HG03025 (cell line): ENCODE measurements around the gene RARRES2.
"Not testable (repeated sequence)": the region's sequence is repeated elsewhere in the genome, so short reads cannot be mapped to it uniquely, and the experiment has no call there.

Source experiments
- ATAC-seq: cut with Tn5 transposase; IDR thresholded peaks from one replicate; pipeline ENCODE4 v1.9.1; 2021; ENCODE audit warnings: mild to moderate bottlenecking, moderate library complexity; ENCODE audit not compliant: unreplicated experiment, low FRiP score

RARRES2 gene

GRCh38 chr7:150341263-150342120 is at the start of gene RARRES2:
RARRES2 (minus strand) TSS chr7:150341629; CDS start chr7:150340609, 1,020 bp downstream.
- no peak for ATAC-seq

- no peak for ATAC-seq
Observed at GRCh38 chr7:150390205-150390604, 48.8 kb upstream of the RARRES2 start.

- no peak for ATAC-seq
Observed at GRCh38 chr7:150389532-150389816, 48.0 kb upstream of the RARRES2 start.

DNA sequence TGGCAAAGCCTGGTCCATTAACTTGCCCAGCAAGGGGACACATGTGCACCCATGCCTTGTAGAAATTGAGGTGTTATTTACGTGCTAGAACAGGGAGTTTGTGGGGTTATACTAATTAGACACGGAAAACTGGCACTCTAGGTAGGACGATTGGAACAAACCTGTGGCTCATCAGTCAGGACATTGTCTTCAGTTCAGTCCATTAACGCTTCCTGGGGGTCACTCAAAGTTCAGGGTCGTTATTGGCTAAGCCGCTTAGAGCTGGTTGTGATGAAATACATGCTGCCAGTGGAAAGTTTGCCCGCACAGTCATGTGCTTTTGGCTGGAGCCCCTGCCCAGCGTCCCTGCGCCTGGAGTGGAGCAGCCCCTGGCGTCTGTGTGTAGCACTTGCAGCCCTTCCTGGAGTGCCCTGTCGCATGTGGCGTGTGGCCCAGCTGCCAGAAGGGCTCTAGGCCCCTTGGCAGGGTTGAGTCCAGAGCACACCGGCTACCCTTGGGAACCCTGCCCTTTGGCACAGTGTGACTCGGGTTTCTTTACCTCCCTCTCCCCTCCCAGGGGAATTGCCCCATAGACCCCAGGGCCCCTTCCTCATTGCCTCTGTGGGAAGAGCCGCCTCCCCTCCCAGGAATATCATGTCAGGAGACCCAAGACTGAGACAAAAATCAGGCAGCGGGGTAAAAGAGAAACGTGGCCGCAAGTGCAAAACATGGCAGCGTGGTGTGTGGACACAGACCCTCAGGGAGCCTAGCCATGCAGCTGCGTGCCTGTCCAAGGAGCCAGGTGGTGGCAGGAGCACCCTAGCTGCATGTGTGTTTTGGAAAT is 47.5 kb upstream of the RARRES2 start:
- ATAC-seq: no peak

DNA sequence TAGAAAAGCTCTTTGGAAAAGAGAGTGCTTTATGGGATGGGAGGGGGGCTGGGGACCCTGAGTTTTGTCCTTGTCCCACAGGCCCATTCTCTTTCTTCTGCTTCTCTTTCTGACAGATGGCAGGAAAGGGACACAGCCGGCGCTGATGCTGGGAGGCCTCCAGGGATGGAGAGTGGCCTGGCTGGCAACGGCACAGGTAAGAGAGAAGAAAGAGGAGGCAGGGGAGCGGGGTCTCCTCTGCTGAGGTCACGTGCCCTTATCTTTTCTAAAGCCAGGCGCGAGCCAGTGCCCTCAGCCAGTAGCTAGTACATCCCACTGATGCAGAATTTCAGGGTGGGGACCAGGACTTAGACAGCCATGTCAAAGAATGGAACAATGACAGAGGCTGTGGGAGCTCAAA is 46.9 kb upstream of the RARRES2 start:
- ATAC-seq: no peak

- not testable (repeated sequence) for ATAC-seq
Observed at GRCh38 chr7:150385884-150386283, 44.5 kb upstream of the RARRES2 start.

DNA sequence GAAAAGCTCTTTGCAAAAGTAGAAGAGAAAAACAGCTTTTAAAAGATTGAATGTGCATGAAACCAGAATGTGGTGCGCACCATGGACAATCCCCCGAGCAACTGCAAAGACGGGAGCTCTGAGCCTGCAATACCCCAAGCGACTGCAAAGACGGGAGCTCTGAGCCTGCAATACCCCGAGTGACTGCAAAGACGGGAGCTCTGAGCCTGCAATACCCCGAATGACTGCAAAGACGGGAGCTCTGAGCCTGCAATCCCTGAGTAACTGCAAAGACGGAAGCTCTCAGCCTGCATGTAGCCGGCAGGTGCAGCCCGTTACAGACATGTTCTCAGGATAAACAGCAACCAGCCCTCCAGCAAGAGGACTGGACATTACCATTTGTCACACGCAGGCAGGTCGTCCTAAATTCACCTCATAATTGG is 43.9 kb upstream of the RARRES2 start:
- no peak for ATAC-seq

- ATAC-seq: no peak
Observed at GRCh38 chr7:150384406-150385301, 43.2 kb upstream of the RARRES2 start.

- no peak for ATAC-seq
Observed at GRCh38 chr7:150383710-150384397, 42.4 kb upstream of the RARRES2 start.

DNA sequence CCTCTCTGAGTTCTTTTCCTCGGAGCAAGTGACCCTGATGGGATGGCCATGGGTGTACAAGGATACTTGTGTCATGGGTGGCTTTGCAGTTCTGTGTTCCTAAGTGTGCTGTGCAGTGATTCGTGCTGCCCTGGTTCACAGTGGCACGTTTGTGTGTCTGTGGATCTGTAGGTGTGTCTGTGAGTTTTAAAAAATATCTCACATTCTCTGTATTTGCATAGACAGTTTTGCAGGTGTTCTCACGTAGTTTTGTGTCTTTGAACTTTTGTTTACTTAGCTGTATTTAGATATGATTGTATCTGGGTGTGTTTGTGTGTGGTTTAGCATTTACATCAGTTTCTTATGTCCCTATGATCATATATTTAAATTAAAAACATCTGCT is 41.4 kb upstream of the RARRES2 start:
- no peak for ATAC-seq

- ATAC-seq: no peak
Observed at GRCh38 chr7:150382123-150382843, 40.9 kb upstream of the RARRES2 start.

DNA sequence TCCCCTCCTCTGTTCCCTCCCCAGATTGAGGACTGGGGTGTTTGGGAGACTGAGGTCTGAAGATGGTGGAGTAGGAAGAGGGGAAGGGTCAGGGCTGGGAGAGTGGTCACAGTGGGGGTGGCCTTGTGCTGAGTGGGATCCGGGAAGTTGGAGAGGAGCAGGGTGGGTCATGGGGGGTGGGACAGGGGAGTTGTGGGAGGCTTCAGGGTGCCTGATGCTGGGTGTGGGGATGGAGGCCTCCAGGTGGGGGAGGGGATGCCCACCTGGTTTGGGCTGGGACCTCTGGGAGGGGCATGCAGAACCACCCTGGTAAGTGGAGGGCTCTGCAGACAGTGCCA is 40.3 kb upstream of the RARRES2 start:
- no peak for ATAC-seq

- no peak for ATAC-seq
Observed at GRCh38 chr7:150381096-150381495, 39.7 kb upstream of the RARRES2 start.

DNA sequence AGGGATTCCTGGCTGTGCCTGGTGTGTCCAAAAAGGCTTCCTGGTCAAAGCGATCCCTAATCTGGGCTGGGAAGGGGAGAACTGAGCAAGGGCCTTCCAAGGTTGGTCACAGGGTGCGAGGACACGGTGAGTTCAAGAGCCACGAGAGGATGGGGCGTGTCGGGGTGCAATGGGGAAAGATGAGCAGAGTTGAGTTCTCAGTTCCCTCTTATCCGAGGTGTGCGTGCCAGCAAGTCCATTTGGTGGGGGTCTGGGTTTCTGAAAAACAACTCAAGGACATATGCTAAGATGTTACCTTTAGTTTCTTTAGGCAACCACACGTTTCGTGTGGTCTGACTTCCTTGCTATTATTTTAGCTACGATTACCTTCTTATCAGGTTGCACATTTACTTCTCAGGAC is 39.0 kb upstream of the RARRES2 start:
- peak; percentile 17 for ATAC-seq

DNA sequence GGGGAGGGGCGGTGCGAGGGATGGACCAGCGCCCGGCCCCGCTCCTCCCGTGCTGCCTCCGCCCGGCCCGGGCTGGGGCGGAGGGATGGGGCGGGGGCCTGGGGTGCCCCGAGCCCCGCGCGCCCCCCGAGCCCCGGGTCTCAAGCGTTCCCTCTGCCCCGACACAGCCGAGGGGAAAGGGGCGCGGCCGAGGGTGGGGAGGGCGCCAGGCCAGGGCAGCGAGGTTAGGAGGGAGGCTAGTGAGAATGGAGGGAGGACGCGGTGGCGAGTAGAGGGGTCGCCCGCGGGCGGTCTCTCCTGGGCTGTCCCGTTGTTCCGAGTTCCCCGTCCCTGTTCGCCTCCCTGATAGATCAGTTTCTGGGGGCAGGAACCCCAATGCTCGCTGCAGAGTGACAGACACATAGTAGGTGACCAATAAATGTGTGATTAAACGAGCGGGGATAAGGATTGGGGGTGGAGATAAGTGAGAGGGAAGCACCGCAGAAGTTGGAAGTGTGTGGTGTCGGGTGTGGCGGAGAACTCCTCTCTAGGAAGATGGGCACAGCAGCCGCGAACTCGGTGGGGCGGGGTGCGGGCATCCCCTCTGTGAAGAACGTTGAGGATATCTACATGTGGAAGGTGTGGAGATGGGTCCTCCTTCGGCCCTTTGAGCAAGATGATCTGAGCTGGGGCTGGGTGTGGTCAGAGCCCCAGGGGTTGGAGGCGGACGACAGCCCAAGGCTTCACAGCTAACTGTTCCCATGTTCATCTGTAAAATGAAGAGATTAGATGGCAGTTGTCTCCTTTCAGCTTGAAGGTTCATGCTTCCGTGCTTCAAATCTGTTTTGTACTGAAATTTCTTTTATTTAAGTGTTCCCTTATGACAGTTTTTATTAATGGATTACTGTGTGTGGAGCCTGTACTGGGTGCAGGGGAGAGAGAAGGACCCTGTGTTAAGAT is 38.3 kb upstream of the RARRES2 start:
- peak; percentile 26 for ATAC-seq

DNA sequence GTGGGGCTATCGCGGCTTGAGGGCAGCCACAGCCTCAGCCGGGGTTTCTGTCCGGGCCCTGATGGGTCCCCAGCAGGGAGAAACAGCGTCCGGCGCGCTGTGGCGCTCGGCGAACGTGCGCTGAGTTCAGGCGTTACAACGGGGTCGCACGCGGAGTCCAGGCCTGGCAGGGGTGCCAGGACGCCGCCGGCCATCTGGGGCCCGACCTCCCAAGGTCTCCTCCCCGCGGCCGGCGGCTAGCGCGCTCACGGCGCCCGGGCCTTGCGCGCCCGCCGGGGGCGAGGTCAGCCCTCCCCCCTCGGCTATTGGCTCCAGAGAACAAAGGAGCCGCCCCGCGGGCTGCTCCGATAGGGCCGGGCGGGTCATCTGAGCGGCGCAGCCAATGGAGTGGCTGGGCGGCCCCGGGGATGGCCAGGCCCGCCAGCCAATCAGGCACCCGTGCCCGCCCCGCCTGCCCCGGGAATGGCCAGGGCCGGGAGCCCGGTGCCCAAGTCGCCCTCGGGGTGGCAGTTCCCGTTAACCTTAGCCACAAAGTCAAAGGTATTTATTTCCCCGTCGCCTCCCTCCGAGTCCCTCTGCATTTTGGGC is 37.5 kb upstream of the RARRES2 start, which contains the start of gene ZNF775:
Gene ZNF775 (plus strand): TSS at position 478 of the 588 bp plus-strand sequence. CDS start 9,141 bp downstream, outside the sequence.
- ATAC-seq: peak; percentile 65

- no peak for ATAC-seq
Observed at GRCh38 chr7:150378115-150378852, 36.9 kb upstream of the RARRES2 start.
